Right atrium auricular region (tissue), 2 donors: ENCODE data around the gene LACTBL1. TPM values are rescaled to one million over a fixed set of nuclear protein-coding genes. Genes with fewer than 3 reads are reported as not detected.

ENCODE experiments used
- DNase-seq: peaks from one replicate; pipeline ENCODE4 v3.0.0-alpha.2; 2019; ENCODE audit warnings: low spot score
- H3K27ac ChIP-seq, 2 donors: fragments of 200-600 bp; sonication (generic); 1 replicate in 1 of 2; 2 replicates in 1 of 2; pipeline ENCODE4 v1.5.1; 2016 to 2019
- H3K27me3 ChIP-seq, 2 donors: fragments of 200-600 bp; sonication (generic); one replicate each; pipeline versions ENCODE4 v1.5.1 to v1.6.0; 2017 to 2019
- H3K36me3 ChIP-seq: fragments of 200-600 bp; sonication (generic); one replicate; pipeline ENCODE4 v1.5.1; 2016
- H3K4me1 ChIP-seq, 2 donors: fragments of 200-600 bp; sonication (generic); one replicate each; pipeline versions ENCODE4 v1.5.1 to v1.6.0; 2017 to 2019
- H3K4me3 ChIP-seq, 2 donors: fragments of 200-600 bp; sonication (generic); 1 replicate in 1 of 2; 2 replicates in 1 of 2; pipeline ENCODE4 v1.5.1; 2017 to 2019; ENCODE audit warnings: mild to moderate bottlenecking in 1 of 2, moderate library complexity in 1 of 2
- H3K9me3 ChIP-seq, 2 donors: fragments of 200-600 bp; sonication (generic); one replicate each; pipeline ENCODE4 v1.5.1; 2019
- total RNA-seq, 2 donors: library from RNA; depleted of rRNA; stranded (reverse); fragments of >200 nt; gene quantifications; one replicate each; pipeline ENCODE4 v1.1.0, GENCODE V29; 2016
- TF ChIP-seq, protein P1 (sequence below), 2 donors: fragments of 200-600 bp; sonication (generic); IDR thresholded peaks; one replicate each; pipeline ENCODE4 v1.5.1; 2019; ENCODE audit warnings: antibody characterized with exemption in 2 of 2

Gene LACTBL1, protein sequence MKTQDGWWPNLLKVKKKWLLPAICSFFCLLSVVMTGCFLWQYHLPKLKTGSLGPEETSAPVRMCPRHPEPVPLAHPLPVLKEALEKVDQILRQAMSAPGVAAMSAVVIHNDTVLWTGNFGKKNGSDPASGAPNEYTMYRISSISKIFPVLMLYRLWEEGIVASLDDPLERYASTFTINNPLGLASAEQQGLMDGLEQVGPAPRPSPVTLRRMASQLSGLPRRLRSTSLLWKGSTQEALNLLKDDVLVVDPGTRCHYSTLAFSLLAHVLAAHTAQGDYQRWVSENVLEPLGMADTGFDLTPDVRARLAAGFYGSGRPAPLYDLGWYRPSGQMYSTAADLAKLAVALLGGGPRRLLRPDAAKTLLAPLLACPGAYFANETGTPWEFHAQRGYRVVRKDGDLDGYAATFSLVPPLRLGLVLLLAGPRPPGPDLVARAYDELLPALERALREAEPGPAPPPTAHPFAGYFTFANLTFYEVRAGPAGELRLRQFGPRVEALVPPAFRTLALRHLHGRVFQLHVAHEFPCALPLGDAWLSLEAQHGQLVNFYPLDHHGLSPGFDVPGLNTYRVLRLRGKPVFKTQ
- total RNA-seq, result not detected

- Histone ChIP-seq H3K4me3 (no peak within 1 kb of the TSS), H3K36me3 (no peaks in the 10 kb centered on the region), H3K9me3 (no peaks in the 10 kb centered on the region), H3K4me1 (no peaks in the 10 kb centered on the region), H3K27ac (no peak within 1 kb of the TSS), H3K27me3 (no peaks in the 10 kb centered on the region)
- TF ChIP-seq, protein P1, sequence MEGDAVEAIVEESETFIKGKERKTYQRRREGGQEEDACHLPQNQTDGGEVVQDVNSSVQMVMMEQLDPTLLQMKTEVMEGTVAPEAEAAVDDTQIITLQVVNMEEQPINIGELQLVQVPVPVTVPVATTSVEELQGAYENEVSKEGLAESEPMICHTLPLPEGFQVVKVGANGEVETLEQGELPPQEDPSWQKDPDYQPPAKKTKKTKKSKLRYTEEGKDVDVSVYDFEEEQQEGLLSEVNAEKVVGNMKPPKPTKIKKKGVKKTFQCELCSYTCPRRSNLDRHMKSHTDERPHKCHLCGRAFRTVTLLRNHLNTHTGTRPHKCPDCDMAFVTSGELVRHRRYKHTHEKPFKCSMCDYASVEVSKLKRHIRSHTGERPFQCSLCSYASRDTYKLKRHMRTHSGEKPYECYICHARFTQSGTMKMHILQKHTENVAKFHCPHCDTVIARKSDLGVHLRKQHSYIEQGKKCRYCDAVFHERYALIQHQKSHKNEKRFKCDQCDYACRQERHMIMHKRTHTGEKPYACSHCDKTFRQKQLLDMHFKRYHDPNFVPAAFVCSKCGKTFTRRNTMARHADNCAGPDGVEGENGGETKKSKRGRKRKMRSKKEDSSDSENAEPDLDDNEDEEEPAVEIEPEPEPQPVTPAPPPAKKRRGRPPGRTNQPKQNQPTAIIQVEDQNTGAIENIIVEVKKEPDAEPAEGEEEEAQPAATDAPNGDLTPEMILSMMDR (IDR thresholded peaks at IDR 0.05), result no peak
- no peak for DNase-seq
These were observed at the start of gene LACTBL1 for GRCh38 chr1:22972760-22973159. Gene LACTBL1, minus strand, starts transcription at chr1:22972866. Its CDS starts 550 bp downstream, at chr1:22972316.

DNA sequence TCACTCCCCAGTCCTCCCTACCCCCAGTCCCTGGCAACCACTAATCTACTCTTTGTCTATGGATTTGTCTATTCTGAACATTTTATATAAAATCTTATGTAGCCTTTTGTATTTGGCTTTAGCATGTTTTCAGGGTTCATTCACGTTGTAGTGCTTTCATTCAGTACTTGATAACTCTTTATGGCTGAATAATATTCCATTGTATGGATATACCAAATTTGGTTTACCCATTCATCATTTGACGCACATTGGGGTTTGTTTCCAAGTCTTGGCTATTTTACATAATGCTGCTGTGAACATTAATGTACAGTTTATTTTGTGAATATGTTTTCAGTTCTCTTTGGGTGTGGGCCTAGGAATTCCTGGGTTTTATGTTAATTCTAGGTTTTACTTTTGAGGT is 49.2 kb upstream of the LACTBL1 start:
- DNase-seq, result no peak
- H3K9me3 ChIP-seq, result peaks cover 0 to 12% of the 10 kb centered on the region in 2 donors
- no peak overlapping the region for H3K27ac ChIP-seq

DNA sequence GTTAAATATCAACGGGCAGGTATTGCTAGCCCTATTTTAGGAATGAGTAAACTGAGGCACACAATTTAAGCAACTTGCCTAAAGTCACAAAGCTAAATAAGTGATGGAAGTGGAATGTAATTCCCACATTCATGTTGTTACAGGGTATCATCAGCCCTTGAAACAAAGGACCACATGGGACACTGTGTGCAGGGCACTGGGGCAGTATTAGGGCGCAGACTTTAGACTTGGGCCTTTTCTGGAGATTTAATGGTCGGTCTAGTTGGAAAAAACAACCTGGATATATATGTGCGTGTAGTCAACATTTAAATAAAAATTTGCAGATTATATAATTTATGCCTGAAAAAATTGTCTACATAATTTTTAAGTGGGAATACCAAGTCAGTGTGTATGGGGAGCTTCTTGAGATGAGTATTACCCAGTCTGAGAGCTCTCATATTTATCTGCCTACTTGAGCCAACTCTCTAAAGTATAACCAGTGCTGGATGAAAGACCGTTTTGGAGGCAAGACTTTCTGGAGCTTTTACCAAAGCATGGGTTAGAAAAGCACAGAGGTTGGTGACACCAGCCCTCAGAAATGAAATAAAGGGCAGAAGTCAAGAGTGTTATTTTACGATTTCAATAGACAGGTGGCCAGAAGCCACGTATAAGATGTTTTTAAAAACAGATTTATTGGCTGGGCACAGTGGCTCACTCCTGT is 48.2 kb upstream of the LACTBL1 start:
- TF ChIP-seq, protein P1 (IDR thresholded peaks at IDR 0.05), result no peak
- Histone ChIP-seq H3K36me3 (no peaks in the 10 kb centered on the region), H3K4me1 (peaks cover 0 to 16% of the 10 kb centered on the region in 2 donors), H3K4me3 (peak overlapping the region; percentile 82 to 99), H3K27ac (peak overlapping the region; percentile 87 to 89), H3K9me3 (peaks cover 0 to 12% of the 10 kb centered on the region in 2 donors), H3K27me3 (no peaks in the 10 kb centered on the region)
- no peak for DNase-seq

More for the DNA sequence above, 49.2 kb upstream of the LACTBL1 start:
- H3K4me1 ChIP-seq, result peaks cover 0 to 16% of the 10 kb centered on the region in 2 donors
- TF ChIP-seq, protein P1 (IDR thresholded peaks at IDR 0.05), result no peak
- H3K4me3 ChIP-seq, result no peak overlapping the region
- H3K36me3 ChIP-seq, result no peaks in the 10 kb centered on the region
- H3K27me3 ChIP-seq, result no peaks in the 10 kb centered on the region

DNA sequence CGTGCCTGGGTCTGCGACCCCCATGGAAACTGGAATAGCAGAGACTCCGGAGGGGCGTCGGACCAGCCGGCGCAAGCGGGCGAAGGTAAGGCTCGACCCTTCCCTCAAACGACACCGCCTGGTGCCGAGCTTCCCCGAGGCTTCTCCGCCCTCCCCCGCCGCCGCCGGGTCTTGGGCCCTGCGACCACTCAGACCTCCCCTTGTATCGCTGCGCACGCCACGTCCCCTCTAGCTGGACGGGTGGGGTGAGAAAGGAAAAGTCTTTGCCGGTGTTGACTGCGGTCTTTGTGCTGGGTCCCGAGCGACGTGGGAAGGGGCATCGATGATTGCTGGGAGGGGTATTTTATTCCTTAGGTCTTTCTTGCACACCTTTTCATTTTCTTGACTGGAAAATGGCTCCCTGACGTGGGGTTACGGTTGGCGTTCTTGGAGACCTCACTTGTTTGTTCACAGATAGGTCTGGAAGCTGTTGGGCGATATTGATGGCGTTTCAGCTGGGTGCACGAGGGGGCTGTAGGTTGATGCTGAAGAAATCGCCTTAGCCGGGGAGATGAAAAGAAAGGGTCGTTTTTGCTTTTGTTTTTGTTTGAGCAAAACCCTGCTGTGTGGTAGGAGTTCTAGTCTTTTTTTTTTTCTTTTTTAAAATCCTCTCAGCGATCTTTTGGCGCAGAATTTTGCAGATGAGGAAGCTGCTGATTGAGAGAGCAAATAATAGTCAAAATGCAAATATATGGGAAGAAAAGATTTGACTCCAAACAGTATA is 47.4 kb upstream of the LACTBL1 start:
- H3K27ac ChIP-seq, result peak overlapping the region; percentile 87 to 89
- no peaks in the 10 kb centered on the region for H3K27me3 ChIP-seq
- no peaks in the 10 kb centered on the region for H3K36me3 ChIP-seq
- TF ChIP-seq, protein P1 (IDR thresholded peaks at IDR 0.05), result no peak
- H3K4me3 ChIP-seq, result peak overlapping the region; percentile 82 to 99
- DNase-seq, result no peak
- H3K4me1 ChIP-seq, result peaks cover 0 to 16% of the 10 kb centered on the region in 2 donors
- H3K9me3 ChIP-seq, result peaks cover 0 to 12% of the 10 kb centered on the region in 2 donors

DNA sequence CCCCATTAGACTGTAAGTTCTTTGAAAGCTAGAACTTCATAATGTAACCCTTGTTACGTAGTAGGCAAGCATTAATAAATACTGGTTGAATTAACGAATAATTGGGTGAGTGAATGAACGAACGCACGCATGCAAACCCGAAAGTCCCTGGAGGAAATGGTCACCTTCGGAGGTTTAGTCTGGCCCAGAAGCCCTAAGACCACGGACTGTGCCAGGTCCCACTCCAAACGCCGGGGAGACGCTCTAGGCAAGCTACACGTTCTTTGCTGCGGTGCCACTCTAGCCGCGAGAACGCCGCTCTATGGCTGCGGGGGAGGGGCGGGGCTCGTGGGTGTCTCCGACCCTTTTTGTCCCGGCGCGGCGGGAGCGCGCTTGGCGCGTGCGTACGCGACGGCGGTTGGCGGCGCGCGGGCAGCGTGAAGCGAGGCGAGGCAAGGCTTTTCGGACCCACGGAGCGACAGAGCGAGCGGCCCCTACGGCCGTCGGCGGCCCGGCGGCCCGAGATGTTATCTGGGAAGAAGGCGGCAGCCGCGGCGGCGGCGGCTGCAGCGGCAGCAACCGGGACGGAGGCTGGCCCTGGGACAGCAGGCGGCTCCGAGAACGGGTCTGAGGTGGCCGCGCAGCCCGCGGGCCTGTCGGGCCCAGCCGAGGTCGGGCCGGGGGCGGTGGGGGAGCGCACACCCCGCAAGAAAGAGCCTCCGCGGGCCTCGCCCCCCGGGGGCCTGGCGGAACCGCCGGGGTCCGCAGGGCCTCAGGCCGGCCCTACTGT is 46.6 kb upstream of the LACTBL1 start, which contains the start of gene KDM1A:
TSS of gene KDM1A (plus strand) at position 375 of the 769 bp plus-strand sequence. CDS start at position 504, 129 bp downstream.
- DNase-seq, result peak; percentile 94
- H3K9me3 ChIP-seq, result peaks cover 0 to 12% of the 10 kb centered on the region in 2 donors
- no peaks in the 10 kb centered on the region for H3K36me3 ChIP-seq
- peak within 1 kb of the TSS; percentile 82 to 99 for H3K4me3 ChIP-seq
- H3K27me3 ChIP-seq, result no peaks in the 10 kb centered on the region
- peak within 1 kb of the TSS; percentile 87 to 89 for H3K27ac ChIP-seq
- TF ChIP-seq, protein P1 (IDR thresholded peaks at IDR 0.05), result peak in 1 of 2 donors; percentile 35
- H3K4me1 ChIP-seq, result peaks cover 0 to 16% of the 10 kb centered on the region in 2 donors
